BLaER1 (cell line): ENCODE measurements around the gene CDH8.
"Not testable (repeated sequence)": the region's sequence is repeated elsewhere in the genome, so short reads cannot be mapped to it uniquely, and the experiment has no call there.

Experiments used
- H3K27ac ChIP-seq: shearing (Covaris generic); formaldehyde crosslinking; 2 replicates; pipeline ENCODE4 v1.8.1; 2022
- H3K27me3 ChIP-seq: shearing (Covaris generic); formaldehyde crosslinking; 2 replicates; pipeline ENCODE4 v1.8.1; 2022
- H3K36me3 ChIP-seq: shearing (Covaris generic); formaldehyde crosslinking; 2 replicates; pipeline ENCODE4 v1.8.1; 2022
- H3K4me1 ChIP-seq: shearing (Covaris generic); formaldehyde crosslinking; 2 replicates; pipeline ENCODE4 v1.8.1; 2022
- H3K4me2 ChIP-seq: shearing (Covaris generic); formaldehyde crosslinking; 2 replicates; pipeline ENCODE4 v1.8.1; 2022
- H3K4me3 ChIP-seq: shearing (Covaris generic); formaldehyde crosslinking; 2 replicates; pipeline ENCODE4 v1.8.1; 2022
- H3K9ac ChIP-seq: shearing (Covaris generic); formaldehyde crosslinking; 2 replicates; pipeline ENCODE4 v1.8.1; 2022
- H3K9me3 ChIP-seq: shearing (Covaris generic); formaldehyde crosslinking; 2 replicates; pipeline ENCODE4 v1.8.1; 2022
- H4K20me1 ChIP-seq: shearing (Covaris generic); formaldehyde crosslinking; 2 replicates; pipeline ENCODE4 v1.8.1; 2022
- Cebpa-rat ChIP-seq: shearing (Covaris generic); IDR thresholded peaks from 2 replicates; pipeline ENCODE4 v1.8.1; 2022

The CDH8 gene

DNA sequence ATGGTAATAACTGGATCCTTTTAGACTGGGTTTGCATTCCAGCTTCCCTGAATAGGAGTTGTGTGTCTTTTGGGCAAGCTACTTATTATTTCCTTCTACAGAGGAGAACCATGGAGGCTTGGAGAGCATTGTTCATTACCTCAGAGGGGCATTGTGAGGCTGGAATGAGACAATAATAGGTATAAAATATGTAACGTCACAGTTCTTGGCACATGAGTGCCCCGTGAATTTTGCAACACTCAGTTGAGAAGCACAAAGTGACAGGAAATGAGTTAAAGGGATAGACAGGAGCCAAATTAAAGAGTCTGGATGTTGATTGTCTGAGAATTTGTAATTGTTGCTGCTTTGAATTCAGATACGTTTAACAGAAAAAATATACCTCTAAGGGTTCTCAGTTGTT, 92.2 kb downstream of the CDH8 start:
- H3K9ac ChIP-seq = no peak overlapping the region
- no peak overlapping the region for H3K4me3 ChIP-seq
- H3K27me3 ChIP-seq = no peaks in the 10 kb centered on the region
- no peaks in the 10 kb centered on the region for H4K20me1 ChIP-seq
- TF ChIP-seq Cebpa-rat = no peak
- 0 out of 2 replicates have a peak, but pooled peaks cover under 1% of the 10 kb centered on the region for H3K9me3 ChIP-seq
- H3K36me3 ChIP-seq = no peaks in the 10 kb centered on the region
- no peak overlapping the region for H3K27ac ChIP-seq
- H3K4me1 ChIP-seq = no peaks in the 10 kb centered on the region
- no peak overlapping the region for H3K4me2 ChIP-seq

DNA sequence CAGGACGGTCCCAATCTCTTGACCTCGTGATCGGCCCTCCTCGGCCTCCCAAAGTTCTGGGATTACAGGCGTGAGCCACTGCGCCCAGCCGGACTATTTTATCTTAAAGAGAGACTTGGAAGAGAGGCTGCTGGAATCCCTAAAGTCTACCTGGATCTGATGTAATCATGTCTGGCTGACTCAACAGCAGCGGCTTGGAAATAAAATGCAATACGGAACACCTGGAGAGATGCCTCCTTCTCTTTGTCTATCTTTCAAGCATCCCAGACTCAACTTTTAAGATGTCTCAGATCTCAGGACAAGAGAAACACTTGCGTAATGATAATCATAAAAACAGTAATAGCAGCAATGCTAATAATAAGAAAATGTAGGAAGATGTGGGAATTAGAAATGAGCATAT, 95.6 kb downstream of the CDH8 start:
- Histone ChIP-seq H4K20me1 (no peaks in the 10 kb centered on the region), H3K4me3 (no peak overlapping the region), H3K27ac (no peak overlapping the region), H3K4me2 (no peak overlapping the region), H3K4me1 (no peaks in the 10 kb centered on the region), H3K9ac (no peak overlapping the region), H3K36me3 (no peaks in the 10 kb centered on the region), H3K27me3 (no peaks in the 10 kb centered on the region), H3K9me3 (no peaks in the 10 kb centered on the region)
- no peak for TF ChIP-seq Cebpa-rat

DNA sequence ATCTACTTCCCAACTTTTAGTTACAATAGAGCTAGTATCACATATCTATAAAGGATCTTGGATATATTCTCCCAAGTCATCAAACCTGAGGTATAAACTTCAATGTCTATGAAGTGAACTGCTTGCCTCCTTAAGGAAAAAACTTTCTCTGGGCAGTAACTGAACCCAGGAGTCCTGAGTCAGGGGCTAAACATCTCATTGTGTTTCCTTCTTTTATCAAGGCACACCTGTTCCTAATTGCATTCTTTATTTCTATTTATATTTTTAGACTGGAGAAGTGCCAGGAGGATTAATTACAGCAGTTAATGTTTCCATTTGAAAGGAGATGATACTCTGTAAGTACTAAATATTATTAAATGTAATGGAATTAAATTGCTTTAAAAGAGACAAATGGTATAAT, 98.6 kb downstream of the CDH8 start:
- H4K20me1 ChIP-seq = no peaks in the 10 kb centered on the region
- no peak for TF ChIP-seq Cebpa-rat
- H3K4me1 ChIP-seq = no peaks in the 10 kb centered on the region
- H3K4me2 ChIP-seq = no peak overlapping the region
- no peaks in the 10 kb centered on the region for H3K36me3 ChIP-seq
- no peaks in the 10 kb centered on the region for H3K9me3 ChIP-seq
- H3K27ac ChIP-seq = no peak overlapping the region
- H3K4me3 ChIP-seq = no peak overlapping the region
- no peaks in the 10 kb centered on the region for H3K27me3 ChIP-seq
- H3K9ac ChIP-seq = no peak overlapping the region

GRCh38 chr16:61936522-61936921, 99.7 kb downstream of the CDH8 start:
- Histone ChIP-seq H3K9ac (no peak overlapping the region), H3K4me2 (no peak overlapping the region), H3K27ac (no peak overlapping the region)

DNA sequence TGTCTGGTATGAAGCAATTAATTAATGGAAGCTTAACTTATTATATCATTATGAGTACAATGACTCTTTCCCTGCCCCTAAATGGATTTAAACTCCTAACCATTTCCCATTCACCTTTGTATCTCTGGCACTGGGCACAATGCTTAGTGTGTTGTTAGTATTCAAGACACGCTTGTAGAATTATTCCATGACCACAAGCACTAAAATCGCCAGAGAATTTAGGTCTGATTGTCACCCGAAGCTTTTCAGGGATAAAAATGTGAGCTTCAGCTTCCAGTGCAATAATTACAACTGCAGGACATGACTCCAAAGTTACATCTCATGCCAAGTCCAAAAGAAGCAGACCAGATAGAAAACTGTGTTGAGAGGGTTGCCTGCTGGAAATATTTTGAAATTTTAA, 101.6 kb downstream of the CDH8 start:
- H3K27me3 ChIP-seq = no peaks in the 10 kb centered on the region
- H3K9me3 ChIP-seq = no peaks in the 10 kb centered on the region
- no peak overlapping the region for H3K9ac ChIP-seq
- H3K36me3 ChIP-seq = no peaks in the 10 kb centered on the region
- no peaks in the 10 kb centered on the region for H4K20me1 ChIP-seq
- no peak overlapping the region for H3K4me2 ChIP-seq
- no peak for TF ChIP-seq Cebpa-rat
- H3K4me1 ChIP-seq = no peaks in the 10 kb centered on the region
- H3K27ac ChIP-seq = no peak overlapping the region
- no peak overlapping the region for H3K4me3 ChIP-seq

More at GRCh38 chr16:61936522-61936921, 99.7 kb downstream of the CDH8 start:
- H4K20me1 ChIP-seq = no peaks in the 10 kb centered on the region
- no peak for TF ChIP-seq Cebpa-rat
- no peaks in the 10 kb centered on the region for H3K36me3 ChIP-seq
- H3K4me3 ChIP-seq = no peak overlapping the region
- no peaks in the 10 kb centered on the region for H3K27me3 ChIP-seq
- H3K4me1 ChIP-seq = no peaks in the 10 kb centered on the region
- no peaks in the 10 kb centered on the region for H3K9me3 ChIP-seq

- TF ChIP-seq Cebpa-rat = no peak
- Histone ChIP-seq H3K27ac (no peak overlapping the region), H3K4me1 (no peaks in the 10 kb centered on the region), H3K36me3 (no peaks in the 10 kb centered on the region), H4K20me1 (no peaks in the 10 kb centered on the region), H3K9ac (no peak overlapping the region), H3K4me3 (no peak overlapping the region), H3K27me3 (no peaks in the 10 kb centered on the region), H3K9me3 (no peaks in the 10 kb centered on the region), H3K4me2 (no peak overlapping the region)
Observed at GRCh38 chr16:61929776-61930175, 106.5 kb downstream of the CDH8 start.

GRCh38 chr16:61926766-61927165, 109.5 kb downstream of the CDH8 start:
- Histone ChIP-seq H3K9ac (no peak overlapping the region), H4K20me1 (no peaks in the 10 kb centered on the region), H3K4me3 (no peak overlapping the region), H3K27ac (no peak overlapping the region), H3K9me3 (no peaks in the 10 kb centered on the region), H3K4me2 (no peak overlapping the region), H3K27me3 (no peaks in the 10 kb centered on the region), H3K36me3 (no peaks in the 10 kb centered on the region), H3K4me1 (no peaks in the 10 kb centered on the region)
- no peak for TF ChIP-seq Cebpa-rat

- Histone ChIP-seq H3K36me3 (no peaks in the 10 kb centered on the region), H3K9me3 (no peaks in the 10 kb centered on the region), H3K4me2 (no peak overlapping the region), H4K20me1 (no peaks in the 10 kb centered on the region), H3K27me3 (no peaks in the 10 kb centered on the region), H3K27ac (no peak overlapping the region), H3K4me3 (no peak overlapping the region), H3K4me1 (no peaks in the 10 kb centered on the region), H3K9ac (no peak overlapping the region)
- TF ChIP-seq Cebpa-rat = no peak
Observed at GRCh38 chr16:61923629-61924028, 112.6 kb downstream of the CDH8 start.

GRCh38 chr16:61921373-61921772, 114.9 kb downstream of the CDH8 start:
- no peak for TF ChIP-seq Cebpa-rat
- H3K9ac ChIP-seq = no peak overlapping the region
- no peaks in the 10 kb centered on the region for H3K9me3 ChIP-seq
- no peaks in the 10 kb centered on the region for H3K27me3 ChIP-seq
- no peaks in the 10 kb centered on the region for H4K20me1 ChIP-seq
- H3K4me3 ChIP-seq = no peak overlapping the region
- no peaks in the 10 kb centered on the region for H3K36me3 ChIP-seq
- H3K27ac ChIP-seq = no peak overlapping the region
- no peaks in the 10 kb centered on the region for H3K4me1 ChIP-seq
- no peak overlapping the region for H3K4me2 ChIP-seq

GRCh38 chr16:61917865-61918826, 118.1 kb downstream of the CDH8 start:
- H3K9me3 ChIP-seq, H3K4me3 ChIP-seq, H3K36me3 ChIP-seq, H3K27ac ChIP-seq, H3K9ac ChIP-seq, H3K4me1 ChIP-seq, H3K4me2 ChIP-seq, H3K27me3 ChIP-seq, H4K20me1 ChIP-seq: not testable (repeated sequence)

DNA sequence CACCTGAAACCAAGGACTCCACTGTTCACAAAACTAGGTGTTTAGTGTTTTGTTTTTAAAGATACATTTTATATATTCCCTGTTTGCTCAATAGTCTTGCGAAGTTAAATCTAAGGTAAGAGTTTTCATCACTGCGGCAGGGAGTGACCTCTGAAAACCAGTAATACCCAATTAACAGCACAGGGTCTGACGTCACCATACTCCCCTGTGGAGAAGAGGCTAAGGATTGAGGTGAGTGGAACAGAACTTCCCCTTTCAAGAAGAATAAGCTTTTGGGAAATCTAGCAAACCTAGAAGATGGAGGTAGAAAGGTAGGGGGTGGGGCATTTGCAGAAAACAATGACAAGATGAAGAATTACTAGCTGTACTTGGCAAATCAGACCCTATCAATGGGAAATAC, 120.7 kb downstream of the CDH8 start:
- Histone ChIP-seq H3K36me3 (no peaks in the 10 kb centered on the region), H3K4me1 (no peaks in the 10 kb centered on the region), H3K9ac (no peak overlapping the region), H3K27me3 (no peaks in the 10 kb centered on the region), H4K20me1 (no peaks in the 10 kb centered on the region), H3K9me3 (no peaks in the 10 kb centered on the region), H3K4me3 (no peak overlapping the region), H3K4me2 (no peak overlapping the region), H3K27ac (no peak overlapping the region)
- TF ChIP-seq Cebpa-rat = no peak
